Rectal smooth muscle tissue (tissue), 1 donor: ENCODE results near the gene PM20D2.

ENCODE experiments used
- H3K27ac ChIP-seq: one replicate; pipeline ENCODE4 v1.7.0; 2013; ENCODE audit warnings: low read depth, low read length, inconsistent platforms
- H3K27me3 ChIP-seq: one replicate; pipeline ENCODE4 v1.7.0; 2013; ENCODE audit warnings: low read length; ENCODE audit not compliant: control insufficient read depth, insufficient read depth
- H3K36me3 ChIP-seq: one replicate; pipeline ENCODE4 v1.7.0; 2013; ENCODE audit warnings: low read length; ENCODE audit not compliant: control insufficient read depth, insufficient read depth
- H3K4me1 ChIP-seq: one replicate; pipeline ENCODE4 v1.7.0; 2013; ENCODE audit warnings: low read length; ENCODE audit not compliant: control insufficient read depth, insufficient read depth
- H3K4me3 ChIP-seq: one replicate; pipeline ENCODE4 v1.7.0; 2013; ENCODE audit warnings: low read length
- H3K9ac ChIP-seq: one replicate; pipeline ENCODE4 v1.7.0; 2013; ENCODE audit warnings: low read length

PM20D2 gene

GRCh38 chr6:89131599-89131998, 14.3 kb upstream of the PM20D2 start:
- Histone ChIP-seq H3K4me1 (no peaks in the 10 kb centered on the region), H3K27me3 (no peaks in the 10 kb centered on the region), H3K27ac (no peak overlapping the region), H3K4me3 (no peak overlapping the region), H3K36me3 (no peaks in the 10 kb centered on the region), H3K9ac (no peak overlapping the region)

- no peak overlapping the region for H3K4me3 ChIP-seq
- no peak overlapping the region for H3K9ac ChIP-seq
- no peaks in the 10 kb centered on the region for H3K27me3 ChIP-seq
- no peaks in the 10 kb centered on the region for H3K4me1 ChIP-seq
- H3K27ac ChIP-seq = no peak overlapping the region
- no peaks in the 10 kb centered on the region for H3K36me3 ChIP-seq
Measured at GRCh38 chr6:89132057-89132456, 13.8 kb upstream of the PM20D2 start.

- no peaks in the 10 kb centered on the region for H3K27me3 ChIP-seq
- H3K4me1 ChIP-seq = no peaks in the 10 kb centered on the region
- H3K4me3 ChIP-seq = no peak overlapping the region
Measured at GRCh38 chr6:89133981-89134380, 11.9 kb upstream of the PM20D2 start.

GRCh38 chr6:89134723-89135122, 11.1 kb upstream of the PM20D2 start:
- Histone ChIP-seq H3K9ac (no peak overlapping the region), H3K4me3 (no peak overlapping the region), H3K27ac (no peak overlapping the region), H3K4me1 (peaks cover under 1% of the 10 kb centered on the region), H3K27me3 (no peaks in the 10 kb centered on the region), H3K36me3 (no peaks in the 10 kb centered on the region)

More at GRCh38 chr6:89133981-89134380, 11.9 kb upstream of the PM20D2 start:
- Histone ChIP-seq H3K36me3 (no peaks in the 10 kb centered on the region), H3K27ac (no peak overlapping the region), H3K9ac (no peak overlapping the region)

GRCh38 chr6:89138173-89138572, 7.7 kb upstream of the PM20D2 start:
- peaks cover 12% of the 10 kb centered on the region for H3K4me1 ChIP-seq
- H3K27me3 ChIP-seq = no peaks in the 10 kb centered on the region
- no peaks in the 10 kb centered on the region for H3K36me3 ChIP-seq
- H3K4me3 ChIP-seq = no peak overlapping the region
- no peak overlapping the region for H3K9ac ChIP-seq
- H3K27ac ChIP-seq = no peak overlapping the region

GRCh38 chr6:89139509-89140346, 6.1 kb upstream of the PM20D2 start:
- Histone ChIP-seq H3K4me1 (peaks cover 12% of the 10 kb centered on the region), H3K27me3 (no peaks in the 10 kb centered on the region), H3K36me3 (no peaks in the 10 kb centered on the region), H3K4me3 (no peak overlapping the region), H3K27ac (peak overlapping the region; percentile 77), H3K9ac (no peak overlapping the region)

- H3K9ac ChIP-seq = no peak overlapping the region
- H3K36me3 ChIP-seq = no peaks in the 10 kb centered on the region
- peaks cover 15% of the 10 kb centered on the region for H3K4me1 ChIP-seq
- no peak overlapping the region for H3K4me3 ChIP-seq
- no peaks in the 10 kb centered on the region for H3K27me3 ChIP-seq
- H3K27ac ChIP-seq = peak overlapping the region; percentile 77
Measured at GRCh38 chr6:89140347-89141156, 5.3 kb upstream of the PM20D2 start.

GRCh38 chr6:89144354-89144906, 1.4 kb upstream of the PM20D2 start:
- Histone ChIP-seq H3K27ac (no peak overlapping the region), H3K4me1 (peaks cover 19% of the 10 kb centered on the region)

GRCh38 chr6:89145091-89145955, 532 bp upstream of the PM20D2 start:
- peak overlapping the region; percentile 2 for H3K9ac ChIP-seq
- H3K27ac ChIP-seq = peak overlapping the region; percentile 95
- peak overlapping the region; percentile 58 for H3K4me3 ChIP-seq
- H3K36me3 ChIP-seq = peaks cover 2% of the 10 kb centered on the region
- H3K27me3 ChIP-seq = no peaks in the 10 kb centered on the region
- peaks cover 14% of the 10 kb centered on the region for H3K4me1 ChIP-seq

More at GRCh38 chr6:89144354-89144906, 1.4 kb upstream of the PM20D2 start:
- Histone ChIP-seq H3K9ac (no peak overlapping the region), H3K27me3 (no peaks in the 10 kb centered on the region), H3K36me3 (no peaks in the 10 kb centered on the region), H3K4me3 (no peak overlapping the region)

- H3K4me1 ChIP-seq = peaks cover 7% of the 10 kb centered on the region
- peak overlapping the region; percentile 95 for H3K27ac ChIP-seq
- peak overlapping the region; percentile 58 for H3K4me3 ChIP-seq
- H3K36me3 ChIP-seq = peaks cover 2% of the 10 kb centered on the region
- H3K9ac ChIP-seq = peak overlapping the region; percentile 2
- no peaks in the 10 kb centered on the region for H3K27me3 ChIP-seq
Measured at GRCh38 chr6:89146718-89147700, 1.2 kb downstream of the PM20D2 start.
